Measurements from ENCODE around the gene CTSE.

Gene CTSE

GRCh38 chr1:206005778-206006180, 17.9 kb downstream of the CTSE start:
- Histone ChIP-seq H3K27me3 (ENCODE audit: low read length) (no peaks in the 10 kb centered on the region), H3K4me3 (ENCODE audit: insufficient read depth, low read length, poor library complexity, severe bottlenecking) (no peak overlapping the region), H3K27ac (ENCODE audit: low read depth, low read length) (no peak overlapping the region), H3K9ac (ENCODE audit: low read length) (no peak overlapping the region), H3K79me2 (ENCODE audit: insufficient read depth, low read length) (no peaks in the 10 kb centered on the region), H3K9me3 (ENCODE audit: insufficient read depth, low read length) (no peaks in the 10 kb centered on the region), H3K9me2 (replicated peaks; ENCODE audit: insufficient read depth, low read length) (no peaks in the 10 kb centered on the region), H3K4me2 (ENCODE audit: low read depth, low read length, poor library complexity, severe bottlenecking) (no peak overlapping the region), H3F3A (ENCODE audit: insufficient read depth) (no peaks in the 10 kb centered on the region), H4K20me1 (ENCODE audit: low read depth, low read length) (no peaks in the 10 kb centered on the region), H2AFZ (ENCODE audit: low read depth, low read length, severe bottlenecking) (no peak overlapping the region), H3K36me3 (ENCODE audit: low read length) (no peaks in the 10 kb centered on the region)
- TF ChIP-seq EZH2phosphoT487 (conservative IDR thresholded peaks at IDR 0.05; ENCODE audit: low read length) (no peak), CTCF (IDR thresholded peaks at IDR 0.05; ENCODE audit: insufficient read depth, low read length, poor library complexity, severe bottlenecking) (no peak)

DNA sequence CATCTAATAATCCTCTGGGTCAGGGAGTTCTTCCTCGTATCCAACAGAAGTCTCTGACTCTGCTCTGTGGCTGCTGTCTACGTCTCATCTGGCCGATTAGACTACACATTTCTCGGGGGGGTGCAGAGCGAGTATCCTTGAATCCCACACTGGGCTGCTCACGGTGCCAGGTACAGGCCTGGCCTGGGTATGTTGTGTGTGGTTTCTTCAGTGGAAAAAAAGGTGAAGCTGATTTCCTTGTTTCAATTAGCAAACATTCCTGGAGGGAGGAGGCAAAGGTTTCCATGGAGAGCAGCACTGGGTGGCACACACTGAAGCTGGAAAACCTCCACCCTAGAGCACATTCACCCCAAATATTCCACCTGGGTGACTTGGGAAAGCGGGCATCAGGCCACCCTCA, 18.5 kb downstream of the CTSE start:
- Histone ChIP-seq H3K79me2 (ENCODE audit: insufficient read depth, low read length) (no peaks in the 10 kb centered on the region), H3K9ac (ENCODE audit: low read length) (no peak overlapping the region), H3K27ac (ENCODE audit: low read depth, low read length) (no peak overlapping the region), H3K4me3 (ENCODE audit: insufficient read depth, low read length, poor library complexity, severe bottlenecking) (no peak overlapping the region), H3K4me2 (ENCODE audit: low read depth, low read length, poor library complexity, severe bottlenecking) (no peak overlapping the region), H3K9me2 (replicated peaks; ENCODE audit: insufficient read depth, low read length) (no peaks in the 10 kb centered on the region), H3K9me3 (ENCODE audit: insufficient read depth, low read length) (no peaks in the 10 kb centered on the region), H2AFZ (ENCODE audit: low read depth, low read length, severe bottlenecking) (no peak overlapping the region), H3K36me3 (ENCODE audit: low read length) (no peaks in the 10 kb centered on the region), H3F3A (ENCODE audit: insufficient read depth) (no peaks in the 10 kb centered on the region), H4K20me1 (ENCODE audit: low read depth, low read length) (no peaks in the 10 kb centered on the region), H3K27me3 (ENCODE audit: low read length) (no peaks in the 10 kb centered on the region)
- TF ChIP-seq CTCF (IDR thresholded peaks at IDR 0.05; ENCODE audit: insufficient read depth, low read length, poor library complexity, severe bottlenecking): no peak
- no peak for TF ChIP-seq EZH2phosphoT487 (conservative IDR thresholded peaks at IDR 0.05; ENCODE audit: low read length)

- Histone ChIP-seq H3K4me2 (ENCODE audit: low read depth, low read length, poor library complexity, severe bottlenecking) (no peak overlapping the region), H3K4me3 (ENCODE audit: insufficient read depth, low read length, poor library complexity, severe bottlenecking) (no peak overlapping the region), H3F3A (ENCODE audit: insufficient read depth) (no peaks in the 10 kb centered on the region), H3K9me2 (replicated peaks; ENCODE audit: insufficient read depth, low read length) (no peaks in the 10 kb centered on the region), H2AFZ (ENCODE audit: low read depth, low read length, severe bottlenecking) (no peak overlapping the region), H3K9ac (ENCODE audit: low read length) (no peak overlapping the region), H3K9me3 (ENCODE audit: insufficient read depth, low read length) (no peaks in the 10 kb centered on the region), H3K36me3 (ENCODE audit: low read length) (no peaks in the 10 kb centered on the region), H3K79me2 (ENCODE audit: insufficient read depth, low read length) (no peaks in the 10 kb centered on the region), H3K27ac (ENCODE audit: low read depth, low read length) (no peak overlapping the region), H4K20me1 (ENCODE audit: low read depth, low read length) (no peaks in the 10 kb centered on the region), H3K27me3 (ENCODE audit: low read length) (no peaks in the 10 kb centered on the region)
- TF ChIP-seq CTCF (IDR thresholded peaks at IDR 0.05; ENCODE audit: insufficient read depth, low read length, poor library complexity, severe bottlenecking) (no peak), EZH2phosphoT487 (conservative IDR thresholded peaks at IDR 0.05; ENCODE audit: low read length) (no peak)
Measured at GRCh38 chr1:206004826-206005225, 18.9 kb downstream of the CTSE start.

Data from SU-DHL-6 (cell line).